OCI-LY3 (cell line): ENCODE results near the gene CUL1.

Source experiments
- CTCF ChIP-seq: fragments of 200-600, 300-600 bp; sonication (generic); IDR thresholded peaks from 2 replicates; pipeline ENCODE4 v1.5.1; 2014; ENCODE audit warnings: antibody characterized with exemption, low read length, low read depth
- EZH2phosphoT487 ChIP-seq: fragments of 200-600 bp; shearing (Covaris generic); IDR thresholded peaks from 2 replicates; pipeline ENCODE4 v1.6.1; 2018; ENCODE audit warnings: antibody characterized with exemption, mixed run types, low read depth

- no peak for TF ChIP-seq CTCF
- no peak for TF ChIP-seq EZH2phosphoT487
These were observed 12.7 kb downstream of the CUL1 start for GRCh38 chr7:148711191-148712102.
